OCI-LY7 (cell line): ENCODE measurements around the gene TRAF2.

Experiments used
- CTCF ChIP-seq: fragments of 200-600 bp; sonication (generic); conservative IDR thresholded peaks from 2 replicates; pipeline ENCODE4 v1.5.1; 2014; ENCODE audit warnings: mild to moderate bottlenecking, antibody characterized with exemption, low read length, moderate library complexity, mixed read lengths
- EZH2phosphoT487 ChIP-seq: fragments of 200-600 bp; sonication (generic); IDR thresholded peaks from 2 replicates; pipeline ENCODE4 v1.6.1; 2018; ENCODE audit warnings: low read depth, borderline replicate concordance, mild to moderate bottlenecking, mixed run types, antibody characterized with exemption, low read length, moderate library complexity, mixed read lengths

GRCh38 chr9:136898483-136899100, 12.3 kb downstream of the TRAF2 start:
- TF ChIP-seq CTCF = no peak
- no peak for TF ChIP-seq EZH2phosphoT487
